Liver (tissue), 9 donors: ENCODE data around the gene REG3A. TPM values are rescaled to one million over a fixed set of nuclear protein-coding genes. Genes with fewer than 3 reads are reported as not detected.

Experiments
- DNase-seq: peaks from one replicate; pipeline ENCODE4 v3.0.0-alpha.2; 2017; ENCODE audit warnings: low spot score
- H3K27ac ChIP-seq, 2 donors: one replicate each; pipeline ENCODE4 v1.7.0; 2013; ENCODE audit warnings: inconsistent platforms in 2 of 2, low read length in 2 of 2, control low read depth in 1 of 2, low read depth in 1 of 2, mild to moderate bottlenecking in 1 of 2
- H3K27me3 ChIP-seq, 4 donors: one replicate each; pipeline versions ENCODE4 v1.6.1 to v1.7.0; 2013; ENCODE audit warnings: low read length in 3 of 4, inconsistent platforms in 1 of 4, mild to moderate bottlenecking in 1 of 4, moderate library complexity in 1 of 4; ENCODE audit not compliant: control insufficient read depth in 4 of 4, insufficient read depth in 4 of 4
- H3K36me3 ChIP-seq, 4 donors: one replicate each; pipeline versions ENCODE4 v1.6.1 to v1.7.0; 2013; ENCODE audit warnings: low read length in 3 of 4, mild to moderate bottlenecking in 3 of 4, low read depth in 1 of 4, moderate library complexity in 1 of 4; ENCODE audit not compliant: control insufficient read depth in 4 of 4, insufficient read depth in 3 of 4
- H3K4me1 ChIP-seq, 4 donors: one replicate each; pipeline versions ENCODE4 v1.6.1 to v1.7.0; 2013; ENCODE audit warnings: low read length in 3 of 4, mild to moderate bottlenecking in 3 of 4, moderate library complexity in 1 of 4; ENCODE audit not compliant: control insufficient read depth in 4 of 4, insufficient read depth in 4 of 4
- H3K4me3 ChIP-seq, 3 donors: one replicate each; pipeline versions ENCODE4 v1.6.1 to v1.7.0; 2013; ENCODE audit warnings: low read length in 3 of 3, control low read depth in 1 of 3, low read depth in 1 of 3, mild to moderate bottlenecking in 1 of 3
- H3K9ac ChIP-seq, 2 donors: one replicate each; pipeline ENCODE4 v1.7.0; 2013; ENCODE audit warnings: low read length in 2 of 2, mild to moderate bottlenecking in 2 of 2, moderate library complexity in 2 of 2, control low read depth in 1 of 2, low read depth in 1 of 2
- H3K9me3 ChIP-seq, 4 donors: one replicate each; pipeline versions ENCODE4 v1.6.1 to v1.7.0; 2013; ENCODE audit warnings: low read length in 3 of 4; ENCODE audit not compliant: control insufficient read depth in 4 of 4
- EGR1 ChIP-seq, 2 donors: IDR thresholded peaks; 2 replicates each; pipeline ENCODE4 v1.6.1; 2016 to 2018; ENCODE audit warnings: antibody characterized with exemption in 2 of 2, low read depth in 2 of 2
- FOXA1 ChIP-seq: IDR thresholded peaks from 2 replicates; pipeline ENCODE4 v1.6.1; 2016; ENCODE audit warnings: antibody characterized with exemption
- FOXA2 ChIP-seq: IDR thresholded peaks from 2 replicates; pipeline ENCODE4 v1.6.1; 2016; ENCODE audit warnings: antibody characterized with exemption
- GABPA ChIP-seq, 2 donors: IDR thresholded peaks in 1 of 2; conservative IDR thresholded peaks in 1 of 2; 2 replicates each; pipeline ENCODE4 v1.6.1; 2016; ENCODE audit warnings: antibody characterized with exemption in 2 of 2, mild to moderate bottlenecking in 1 of 2, moderate library complexity in 1 of 2
- HNF4A ChIP-seq, 2 donors: conservative IDR thresholded peaks; 2 replicates each; pipeline ENCODE4 v1.6.1; 2016; ENCODE audit warnings: antibody characterized with exemption in 2 of 2, mild to moderate bottlenecking in 2 of 2
- HNF4G ChIP-seq: IDR thresholded peaks from 2 replicates; pipeline ENCODE4 v1.6.1; 2016; ENCODE audit warnings: antibody characterized with exemption
- JUND ChIP-seq, 2 donors: IDR thresholded peaks; 2 replicates each; pipeline ENCODE4 v1.6.1; 2016; ENCODE audit warnings: antibody characterized with exemption in 2 of 2
- NR2F2 ChIP-seq: IDR thresholded peaks from 2 replicates; pipeline ENCODE4 v1.6.1; 2016; ENCODE audit warnings: antibody characterized with exemption
- RAD21 ChIP-seq, 2 donors: IDR thresholded peaks; 2 replicates each; pipeline ENCODE4 v1.6.1; 2016; ENCODE audit warnings: antibody characterized with exemption in 2 of 2, mild to moderate bottlenecking in 2 of 2
- RXRA ChIP-seq, 2 donors: IDR thresholded peaks; 2 replicates each; pipeline ENCODE4 v1.6.1; 2017 to 2018; ENCODE audit warnings: antibody characterized with exemption in 2 of 2, mild to moderate bottlenecking in 1 of 2
- SP1 ChIP-seq: IDR thresholded peaks from 2 replicates; pipeline ENCODE4 v1.6.1; 2018; ENCODE audit warnings: antibody characterized with exemption, mild to moderate bottlenecking
- TAF1 ChIP-seq: conservative IDR thresholded peaks from 2 replicates; pipeline ENCODE4 v1.6.1; 2016; ENCODE audit warnings: antibody characterized with exemption, mild to moderate bottlenecking
- YY1 ChIP-seq: IDR thresholded peaks from 2 replicates; pipeline ENCODE4 v1.6.1; 2016; ENCODE audit warnings: antibody characterized with exemption, mild to moderate bottlenecking
- WGBS: extraction: QIAGEN DNeasy Blood & Tissue Kit; methylation state at CpG from one replicate; pipeline ENCODE4 v1.1.7; 2013; 5-methylcytosine and 5-hydroxymethylcytosine counted together
- polyA plus RNA-seq, 2 donors: library from polyadenylated mRNA; stranded (reverse) in 1 of 2; unstranded in 1 of 2; fragments of 200-250 nt in 1 of 2; fragments of >200 nt in 1 of 2; fragmentation: Nextera tagmentation in 1 of 2; extraction: Ambion mirVana in 1 of 2; gene quantifications; one replicate each; pipeline versions ENCODE4 v1.2.1 to v1.2.3, GENCODE V29; 2013 to 2015
- total RNA-seq, 2 donors: library from RNA; depleted of rRNA; stranded (reverse); fragments of >200 nt; gene quantifications; one replicate each; pipeline ENCODE4 v1.2.3, GENCODE V29; 2014
- TF ChIP-seq, protein P1 (sequence below): IDR thresholded peaks from 2 replicates; pipeline ENCODE4 v1.6.1; 2016; ENCODE audit warnings: antibody characterized with exemption
- TF ChIP-seq, protein P2 (sequence below): fragments of 150-350 bp; IDR thresholded peaks from 2 replicates; pipeline ENCODE4 v1.5.1; 2017; ENCODE audit warnings: improper control_type of control experiment, low read depth, low read length; ENCODE audit not compliant: missing input control
- TF ChIP-seq, protein P3 (sequence below): IDR thresholded peaks from 2 replicates; pipeline ENCODE4 v1.6.1; 2016; ENCODE audit warnings: antibody characterized with exemption
- TF ChIP-seq, protein P4 (sequence below): IDR thresholded peaks from 2 replicates; pipeline ENCODE4 v1.6.1; 2016; ENCODE audit warnings: antibody characterized with exemption
- TF ChIP-seq, protein P5 (sequence below): IDR thresholded peaks from 2 replicates; pipeline ENCODE4 v1.6.1; 2016; ENCODE audit warnings: antibody characterized with exemption, mild to moderate bottlenecking
- donor health status: healthy.
- donor health status: healthy.
- donor health status: healthy.
- donor health status: healthy.
- donor health status: healthy.

The REG3A gene
- total and polyA plus RNA-seq, 4 donors = 0.15 TPM; not detected in 3

DNA sequence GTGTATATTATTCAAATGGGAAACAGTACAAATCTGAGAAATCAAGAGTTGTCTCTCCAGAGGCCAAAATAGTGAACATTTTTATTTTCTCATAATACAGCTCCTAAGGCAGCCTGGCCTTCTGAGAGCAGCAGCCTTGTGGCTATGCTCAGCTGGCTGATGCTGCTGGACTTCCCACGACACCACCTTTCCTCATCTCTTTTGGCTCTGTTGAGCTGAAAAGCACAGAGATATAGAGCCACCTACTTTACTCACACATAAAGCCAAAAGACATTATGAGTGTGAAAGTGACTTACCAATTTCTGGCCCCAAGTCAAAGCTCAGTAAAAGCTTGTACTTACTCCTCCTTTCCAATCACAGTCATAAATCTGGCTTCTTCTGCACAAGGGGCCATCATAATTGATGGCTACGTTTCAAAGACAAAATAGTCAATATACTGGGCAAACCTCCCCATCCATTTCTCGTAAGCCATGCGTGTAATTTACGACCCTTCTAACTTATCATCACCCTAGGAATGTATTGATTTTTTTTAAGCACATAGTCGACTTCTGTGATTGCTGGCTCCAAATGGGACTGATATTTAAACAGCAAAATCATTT is 18.6 kb upstream of the REG3A start:
- TF ChIP-seq JUND (IDR thresholded peaks at IDR 0.05) = no peak
- no peak for TF ChIP-seq NR2F2
- TF ChIP-seq, protein P1, sequence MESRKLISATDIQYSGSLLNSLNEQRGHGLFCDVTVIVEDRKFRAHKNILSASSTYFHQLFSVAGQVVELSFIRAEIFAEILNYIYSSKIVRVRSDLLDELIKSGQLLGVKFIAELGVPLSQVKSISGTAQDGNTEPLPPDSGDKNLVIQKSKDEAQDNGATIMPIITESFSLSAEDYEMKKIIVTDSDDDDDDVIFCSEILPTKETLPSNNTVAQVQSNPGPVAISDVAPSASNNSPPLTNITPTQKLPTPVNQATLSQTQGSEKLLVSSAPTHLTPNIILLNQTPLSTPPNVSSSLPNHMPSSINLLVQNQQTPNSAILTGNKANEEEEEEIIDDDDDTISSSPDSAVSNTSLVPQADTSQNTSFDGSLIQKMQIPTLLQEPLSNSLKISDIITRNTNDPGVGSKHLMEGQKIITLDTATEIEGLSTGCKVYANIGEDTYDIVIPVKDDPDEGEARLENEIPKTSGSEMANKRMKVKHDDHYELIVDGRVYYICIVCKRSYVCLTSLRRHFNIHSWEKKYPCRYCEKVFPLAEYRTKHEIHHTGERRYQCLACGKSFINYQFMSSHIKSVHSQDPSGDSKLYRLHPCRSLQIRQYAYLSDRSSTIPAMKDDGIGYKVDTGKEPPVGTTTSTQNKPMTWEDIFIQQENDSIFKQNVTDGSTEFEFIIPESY = no peak
- no peak for TF ChIP-seq SP1
- TF ChIP-seq, protein P2, sequence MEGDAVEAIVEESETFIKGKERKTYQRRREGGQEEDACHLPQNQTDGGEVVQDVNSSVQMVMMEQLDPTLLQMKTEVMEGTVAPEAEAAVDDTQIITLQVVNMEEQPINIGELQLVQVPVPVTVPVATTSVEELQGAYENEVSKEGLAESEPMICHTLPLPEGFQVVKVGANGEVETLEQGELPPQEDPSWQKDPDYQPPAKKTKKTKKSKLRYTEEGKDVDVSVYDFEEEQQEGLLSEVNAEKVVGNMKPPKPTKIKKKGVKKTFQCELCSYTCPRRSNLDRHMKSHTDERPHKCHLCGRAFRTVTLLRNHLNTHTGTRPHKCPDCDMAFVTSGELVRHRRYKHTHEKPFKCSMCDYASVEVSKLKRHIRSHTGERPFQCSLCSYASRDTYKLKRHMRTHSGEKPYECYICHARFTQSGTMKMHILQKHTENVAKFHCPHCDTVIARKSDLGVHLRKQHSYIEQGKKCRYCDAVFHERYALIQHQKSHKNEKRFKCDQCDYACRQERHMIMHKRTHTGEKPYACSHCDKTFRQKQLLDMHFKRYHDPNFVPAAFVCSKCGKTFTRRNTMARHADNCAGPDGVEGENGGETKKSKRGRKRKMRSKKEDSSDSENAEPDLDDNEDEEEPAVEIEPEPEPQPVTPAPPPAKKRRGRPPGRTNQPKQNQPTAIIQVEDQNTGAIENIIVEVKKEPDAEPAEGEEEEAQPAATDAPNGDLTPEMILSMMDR = no peak
- no peak for TF ChIP-seq RAD21 (IDR thresholded peaks at IDR 0.05)
- no peak for TF ChIP-seq TAF1
- no peak for TF ChIP-seq FOXA1
- no peak for TF ChIP-seq YY1
- TF ChIP-seq, protein P3, sequence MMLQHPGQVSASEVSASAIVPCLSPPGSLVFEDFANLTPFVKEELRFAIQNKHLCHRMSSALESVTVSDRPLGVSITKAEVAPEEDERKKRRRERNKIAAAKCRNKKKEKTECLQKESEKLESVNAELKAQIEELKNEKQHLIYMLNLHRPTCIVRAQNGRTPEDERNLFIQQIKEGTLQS = no peak
- TF ChIP-seq HNF4G = no peak
- no peak for TF ChIP-seq RXRA (IDR thresholded peaks at IDR 0.05)
- TF ChIP-seq EGR1 (IDR thresholded peaks at IDR 0.05; ENCODE audit: low read depth in 2 of 2) = no peak
- TF ChIP-seq HNF4A (conservative IDR thresholded peaks at IDR 0.05) = no peak
- TF ChIP-seq, protein P4, sequence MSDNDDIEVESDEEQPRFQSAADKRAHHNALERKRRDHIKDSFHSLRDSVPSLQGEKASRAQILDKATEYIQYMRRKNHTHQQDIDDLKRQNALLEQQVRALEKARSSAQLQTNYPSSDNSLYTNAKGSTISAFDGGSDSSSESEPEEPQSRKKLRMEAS = no peak
- no peak for TF ChIP-seq GABPA (IDR thresholded peaks at IDR 0.05 in 1 of 2, conservative IDR thresholded peaks at IDR 0.05 in 1 of 2)
- no peak for TF ChIP-seq FOXA2
- TF ChIP-seq, protein P5, sequence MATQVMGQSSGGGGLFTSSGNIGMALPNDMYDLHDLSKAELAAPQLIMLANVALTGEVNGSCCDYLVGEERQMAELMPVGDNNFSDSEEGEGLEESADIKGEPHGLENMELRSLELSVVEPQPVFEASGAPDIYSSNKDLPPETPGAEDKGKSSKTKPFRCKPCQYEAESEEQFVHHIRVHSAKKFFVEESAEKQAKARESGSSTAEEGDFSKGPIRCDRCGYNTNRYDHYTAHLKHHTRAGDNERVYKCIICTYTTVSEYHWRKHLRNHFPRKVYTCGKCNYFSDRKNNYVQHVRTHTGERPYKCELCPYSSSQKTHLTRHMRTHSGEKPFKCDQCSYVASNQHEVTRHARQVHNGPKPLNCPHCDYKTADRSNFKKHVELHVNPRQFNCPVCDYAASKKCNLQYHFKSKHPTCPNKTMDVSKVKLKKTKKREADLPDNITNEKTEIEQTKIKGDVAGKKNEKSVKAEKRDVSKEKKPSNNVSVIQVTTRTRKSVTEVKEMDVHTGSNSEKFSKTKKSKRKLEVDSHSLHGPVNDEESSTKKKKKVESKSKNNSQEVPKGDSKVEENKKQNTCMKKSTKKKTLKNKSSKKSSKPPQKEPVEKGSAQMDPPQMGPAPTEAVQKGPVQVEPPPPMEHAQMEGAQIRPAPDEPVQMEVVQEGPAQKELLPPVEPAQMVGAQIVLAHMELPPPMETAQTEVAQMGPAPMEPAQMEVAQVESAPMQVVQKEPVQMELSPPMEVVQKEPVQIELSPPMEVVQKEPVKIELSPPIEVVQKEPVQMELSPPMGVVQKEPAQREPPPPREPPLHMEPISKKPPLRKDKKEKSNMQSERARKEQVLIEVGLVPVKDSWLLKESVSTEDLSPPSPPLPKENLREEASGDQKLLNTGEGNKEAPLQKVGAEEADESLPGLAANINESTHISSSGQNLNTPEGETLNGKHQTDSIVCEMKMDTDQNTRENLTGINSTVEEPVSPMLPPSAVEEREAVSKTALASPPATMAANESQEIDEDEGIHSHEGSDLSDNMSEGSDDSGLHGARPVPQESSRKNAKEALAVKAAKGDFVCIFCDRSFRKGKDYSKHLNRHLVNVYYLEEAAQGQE = no peak
- 36% methylated on average over 6 of the region's 6 CpGs for WGBS
- no peaks in the 10 kb centered on the region for H3K36me3 ChIP-seq
- peaks cover 0 to 5% (median 1%) of the 10 kb centered on the region in 4 donors for H3K9me3 ChIP-seq
- no peaks in the 10 kb centered on the region for H3K4me1 ChIP-seq
- no peak overlapping the region for H3K27ac ChIP-seq
- no peak for DNase-seq
- H3K4me3 ChIP-seq = no peak overlapping the region
- no peak overlapping the region for H3K9ac ChIP-seq
- H3K27me3 ChIP-seq = no peaks in the 10 kb centered on the region
